ENCODE data around the gene C1orf74.

The C1orf74 gene

DNA sequence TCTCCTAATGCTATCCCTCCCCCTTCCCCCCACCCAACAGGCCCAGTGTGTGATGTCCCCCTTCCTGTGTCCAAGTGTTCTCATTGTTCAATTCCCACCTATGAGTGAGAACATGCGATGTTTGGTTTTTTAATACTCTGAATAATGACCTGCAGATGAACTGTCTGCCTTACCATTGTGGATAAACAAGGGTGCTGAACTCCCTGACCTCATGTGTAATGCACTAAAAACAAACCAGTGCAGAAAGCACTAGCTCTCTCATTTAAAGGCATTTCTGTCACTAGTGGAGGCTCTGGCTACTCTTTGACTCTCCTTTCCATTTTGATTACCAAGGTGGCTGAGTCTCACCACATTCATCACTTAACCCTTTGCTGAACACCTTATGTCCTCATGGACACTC lies 51.6 kb downstream of the C1orf74 start:
- Histone ChIP-seq H3K36me3 (no peaks in the 10 kb centered on the region), H3K27me3 (ENCODE audit: insufficient read depth, low read depth, severe bottlenecking) (peaks cover 15% of the 10 kb centered on the region), H3K27ac (no peak overlapping the region), H3K9me3 (ENCODE audit: severe bottlenecking) (no peaks in the 10 kb centered on the region), H3K4me3 (ENCODE audit: low read depth, low read length) (no peak overlapping the region)
- TF ChIP-seq, protein P1, sequence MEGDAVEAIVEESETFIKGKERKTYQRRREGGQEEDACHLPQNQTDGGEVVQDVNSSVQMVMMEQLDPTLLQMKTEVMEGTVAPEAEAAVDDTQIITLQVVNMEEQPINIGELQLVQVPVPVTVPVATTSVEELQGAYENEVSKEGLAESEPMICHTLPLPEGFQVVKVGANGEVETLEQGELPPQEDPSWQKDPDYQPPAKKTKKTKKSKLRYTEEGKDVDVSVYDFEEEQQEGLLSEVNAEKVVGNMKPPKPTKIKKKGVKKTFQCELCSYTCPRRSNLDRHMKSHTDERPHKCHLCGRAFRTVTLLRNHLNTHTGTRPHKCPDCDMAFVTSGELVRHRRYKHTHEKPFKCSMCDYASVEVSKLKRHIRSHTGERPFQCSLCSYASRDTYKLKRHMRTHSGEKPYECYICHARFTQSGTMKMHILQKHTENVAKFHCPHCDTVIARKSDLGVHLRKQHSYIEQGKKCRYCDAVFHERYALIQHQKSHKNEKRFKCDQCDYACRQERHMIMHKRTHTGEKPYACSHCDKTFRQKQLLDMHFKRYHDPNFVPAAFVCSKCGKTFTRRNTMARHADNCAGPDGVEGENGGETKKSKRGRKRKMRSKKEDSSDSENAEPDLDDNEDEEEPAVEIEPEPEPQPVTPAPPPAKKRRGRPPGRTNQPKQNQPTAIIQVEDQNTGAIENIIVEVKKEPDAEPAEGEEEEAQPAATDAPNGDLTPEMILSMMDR (IDR thresholded peaks at IDR 0.05; ENCODE audit: low read depth, low read length), result no peak
- no peak for DNase-seq

DNA sequence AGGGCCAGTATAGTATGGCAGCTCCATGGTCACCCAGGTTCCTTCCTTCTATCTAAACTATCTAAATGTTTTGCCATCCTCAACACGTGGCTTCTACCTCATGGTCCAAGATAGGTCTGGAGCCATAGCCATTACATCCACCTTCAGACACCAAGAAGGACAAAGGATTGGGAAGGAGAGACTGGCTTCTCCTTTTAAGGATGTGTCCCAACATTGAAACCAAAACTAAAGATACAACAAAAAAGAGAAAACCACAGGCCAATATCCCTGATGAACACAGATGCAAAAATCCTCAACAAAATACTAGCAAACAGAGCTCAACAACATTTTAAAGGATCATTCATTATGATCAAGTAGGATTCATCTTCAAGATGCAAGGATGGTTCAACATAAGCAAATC lies 54.9 kb downstream of the C1orf74 start:
- DNase-seq, result no peak
- TF ChIP-seq, protein P1 (IDR thresholded peaks at IDR 0.05; ENCODE audit: low read depth, low read length), result no peak
- H3K27me3 ChIP-seq (ENCODE audit: insufficient read depth, low read depth, severe bottlenecking), result peaks cover 10% of the 10 kb centered on the region
- no peak overlapping the region for H3K27ac ChIP-seq
- no peaks in the 10 kb centered on the region for H3K36me3 ChIP-seq
- no peak overlapping the region for H3K4me3 ChIP-seq (ENCODE audit: low read depth, low read length)
- no peaks in the 10 kb centered on the region for H3K9me3 ChIP-seq (ENCODE audit: severe bottlenecking)

Measured in WERI-Rb-1 (cell line).